GM18867 (cell line): ENCODE measurements around the gene EPN3.

Experiments used
- ATAC-seq: cut with Tn5 transposase; IDR thresholded peaks from one replicate; pipeline ENCODE4 v1.9.1; 2021; ENCODE audit warnings: mild to moderate bottlenecking, moderate library complexity; ENCODE audit not compliant: unreplicated experiment

EPN3 gene

DNA sequence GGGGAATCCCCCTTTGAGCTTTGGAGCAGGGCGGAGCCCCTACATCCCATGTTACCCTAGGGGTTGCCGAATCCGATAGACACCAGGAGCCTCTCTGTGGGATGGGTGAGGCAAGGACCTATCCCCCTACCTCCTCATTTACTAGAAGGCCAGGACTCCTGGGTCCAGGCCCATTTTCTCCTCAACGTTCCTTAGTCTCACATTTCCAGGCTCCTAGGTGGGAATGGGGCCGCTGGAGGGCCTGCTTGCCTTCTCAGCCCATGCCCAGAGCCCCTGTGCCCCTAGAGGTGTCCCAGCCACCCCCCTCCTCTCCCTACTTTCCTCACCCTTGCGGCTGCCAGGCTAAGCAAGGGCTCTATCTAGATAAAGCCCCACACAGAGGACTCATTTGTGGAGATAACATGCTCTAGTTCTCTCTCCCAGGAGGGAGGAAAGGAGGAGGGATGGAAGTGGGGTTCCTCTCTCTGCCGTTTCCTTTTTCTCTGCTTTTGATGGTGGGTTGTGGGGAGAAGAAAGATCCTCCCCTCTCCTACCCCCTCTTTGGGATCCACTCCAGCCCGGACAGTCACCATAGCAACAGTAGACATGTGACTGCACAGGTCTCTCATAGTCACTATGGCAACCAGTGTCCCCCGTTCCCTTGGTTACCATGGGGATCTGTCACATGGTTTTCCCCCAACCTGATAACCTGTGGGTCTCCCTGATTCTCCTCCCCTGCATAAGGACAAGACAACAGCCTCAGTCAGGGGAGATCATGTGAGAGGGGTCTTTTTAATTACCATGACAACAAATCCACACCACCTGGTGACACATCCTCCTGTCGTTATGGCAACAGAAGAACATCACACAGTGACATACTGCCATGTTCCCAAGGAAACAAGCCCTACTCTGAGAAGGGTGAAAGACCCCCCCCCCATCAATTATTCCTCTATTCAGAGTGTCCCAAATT, 33.1 kb downstream of the EPN3 start:
- no peak for ATAC-seq

DNA sequence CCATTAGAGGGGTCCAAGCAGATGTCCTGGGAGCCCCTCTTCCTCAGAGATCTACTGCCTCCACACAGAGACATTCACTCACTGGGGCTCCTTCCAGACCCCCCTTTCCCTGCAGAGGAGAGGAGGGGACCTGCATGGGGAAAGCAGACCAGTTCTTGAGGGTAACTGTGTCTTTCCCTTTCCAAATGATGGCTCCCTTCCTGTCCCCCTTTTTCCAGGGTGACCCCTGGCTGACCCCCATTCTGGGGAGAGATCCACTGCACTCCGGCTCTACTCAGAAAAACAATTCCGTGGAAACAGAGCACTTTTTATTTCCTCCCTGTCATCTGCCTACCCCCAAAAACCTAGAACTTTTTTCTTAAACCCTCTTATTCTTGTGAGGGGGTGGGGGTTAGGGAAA, 34.4 kb downstream of the EPN3 start:
- no peak for ATAC-seq

DNA sequence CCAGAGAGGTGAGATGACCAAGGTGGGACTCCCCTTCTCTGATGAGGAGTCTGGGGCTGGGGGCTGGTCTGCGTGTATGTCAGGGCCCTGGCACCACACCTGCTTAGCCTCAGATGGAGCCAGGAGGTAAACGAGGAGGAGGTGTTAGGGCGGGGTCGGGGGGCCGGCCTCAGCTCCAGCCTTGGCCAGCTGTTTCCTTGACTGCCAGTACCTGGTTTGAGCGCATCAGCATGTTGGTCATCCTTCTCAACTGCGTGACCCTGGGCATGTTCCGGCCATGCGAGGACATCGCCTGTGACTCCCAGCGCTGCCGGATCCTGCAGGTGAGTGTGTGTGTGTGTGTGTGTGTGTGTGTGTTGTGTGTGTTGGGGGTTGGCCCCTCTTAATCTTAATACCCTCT, 36.1 kb downstream of the EPN3 start:
- no peak for ATAC-seq

DNA sequence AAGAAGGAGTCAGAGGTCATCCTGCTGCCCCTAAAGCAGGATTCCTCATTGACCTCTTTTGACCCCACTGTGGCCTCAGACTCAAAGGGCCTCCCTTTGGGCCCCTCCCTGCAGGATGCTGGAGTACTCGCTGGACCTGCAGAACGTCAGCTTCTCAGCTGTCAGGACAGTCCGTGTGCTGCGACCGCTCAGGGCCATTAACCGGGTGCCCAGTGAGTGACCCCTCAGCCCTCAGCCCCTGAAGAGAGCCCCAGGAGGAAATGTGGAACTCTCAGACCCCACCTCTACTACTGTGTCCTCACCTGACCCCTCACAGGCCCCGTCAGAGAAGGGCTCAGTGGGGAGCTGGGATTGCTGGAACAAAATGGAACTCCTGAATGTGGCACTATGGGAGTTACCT, 37.1 kb downstream of the EPN3 start:
- no peak for ATAC-seq

DNA sequence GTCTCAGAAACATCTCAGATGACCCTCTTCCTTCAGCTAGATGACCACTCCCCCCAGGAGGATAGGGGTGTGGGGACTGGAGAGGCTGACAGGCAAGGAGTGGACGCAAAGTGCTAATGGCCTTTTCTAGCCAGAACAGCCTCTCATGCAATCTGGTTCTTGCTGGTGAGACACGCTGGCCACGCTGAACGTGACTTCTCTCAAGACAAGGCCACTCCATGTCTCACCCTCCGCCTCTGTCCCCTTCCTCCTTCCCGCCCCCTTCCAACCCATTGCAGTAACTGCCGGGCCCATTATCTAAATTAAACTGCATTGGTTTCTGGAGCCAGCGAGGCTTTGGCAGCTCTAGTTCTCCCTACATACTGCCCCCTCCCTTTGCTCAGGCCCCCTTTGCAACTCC, 37.5 kb downstream of the EPN3 start:
- no peak for ATAC-seq

DNA sequence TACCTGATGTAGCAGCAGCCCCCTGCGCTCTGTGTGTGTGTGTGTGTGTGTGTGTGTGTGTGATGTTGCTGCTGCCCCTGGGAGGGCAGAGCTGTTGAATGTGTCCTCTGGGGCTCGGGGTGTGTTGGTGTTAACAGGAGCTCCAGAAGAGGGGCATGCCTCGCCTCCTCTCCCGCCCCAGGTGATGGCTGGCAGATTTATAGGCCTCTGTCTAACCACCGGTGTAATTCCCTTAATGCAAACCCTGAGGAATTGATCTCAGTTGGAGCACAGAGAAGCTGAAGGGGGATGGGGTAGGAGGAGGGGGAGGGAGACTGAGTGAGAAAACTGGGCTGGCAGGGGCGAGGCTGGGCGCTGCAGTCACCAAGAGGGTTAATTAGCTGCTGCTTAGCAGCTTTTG, 38.0 kb downstream of the EPN3 start:
- ATAC-seq, result no peak

DNA sequence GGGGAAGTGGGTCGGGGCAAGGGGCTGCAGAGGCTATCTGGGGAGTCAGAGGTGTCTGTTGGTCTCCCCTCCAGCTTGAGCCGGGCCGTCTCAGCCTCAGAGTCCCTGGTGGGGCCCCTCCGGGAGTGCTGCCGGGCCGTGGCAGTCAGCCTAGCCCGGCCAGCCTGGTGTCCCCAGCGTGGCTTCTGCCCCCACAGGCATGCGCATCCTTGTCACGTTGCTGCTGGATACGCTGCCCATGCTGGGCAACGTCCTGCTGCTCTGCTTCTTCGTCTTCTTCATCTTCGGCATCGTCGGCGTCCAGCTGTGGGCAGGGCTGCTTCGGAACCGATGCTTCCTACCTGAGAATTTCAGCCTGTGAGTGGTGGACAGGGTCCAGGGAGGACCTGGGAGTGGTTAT, 39.1 kb downstream of the EPN3 start:
- no peak for ATAC-seq

DNA sequence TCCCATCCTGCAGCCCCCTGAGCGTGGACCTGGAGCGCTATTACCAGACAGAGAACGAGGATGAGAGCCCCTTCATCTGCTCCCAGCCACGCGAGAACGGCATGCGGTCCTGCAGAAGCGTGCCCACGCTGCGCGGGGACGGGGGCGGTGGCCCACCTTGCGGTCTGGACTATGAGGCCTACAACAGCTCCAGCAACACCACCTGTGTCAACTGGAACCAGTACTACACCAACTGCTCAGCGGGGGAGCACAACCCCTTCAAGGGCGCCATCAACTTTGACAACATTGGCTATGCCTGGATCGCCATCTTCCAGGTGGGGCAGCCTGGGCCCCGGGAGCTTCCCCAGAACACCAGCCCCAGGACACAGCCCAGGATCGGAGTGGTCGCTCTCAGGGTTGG, 40.0 kb downstream of the EPN3 start:
- no peak for ATAC-seq

DNA sequence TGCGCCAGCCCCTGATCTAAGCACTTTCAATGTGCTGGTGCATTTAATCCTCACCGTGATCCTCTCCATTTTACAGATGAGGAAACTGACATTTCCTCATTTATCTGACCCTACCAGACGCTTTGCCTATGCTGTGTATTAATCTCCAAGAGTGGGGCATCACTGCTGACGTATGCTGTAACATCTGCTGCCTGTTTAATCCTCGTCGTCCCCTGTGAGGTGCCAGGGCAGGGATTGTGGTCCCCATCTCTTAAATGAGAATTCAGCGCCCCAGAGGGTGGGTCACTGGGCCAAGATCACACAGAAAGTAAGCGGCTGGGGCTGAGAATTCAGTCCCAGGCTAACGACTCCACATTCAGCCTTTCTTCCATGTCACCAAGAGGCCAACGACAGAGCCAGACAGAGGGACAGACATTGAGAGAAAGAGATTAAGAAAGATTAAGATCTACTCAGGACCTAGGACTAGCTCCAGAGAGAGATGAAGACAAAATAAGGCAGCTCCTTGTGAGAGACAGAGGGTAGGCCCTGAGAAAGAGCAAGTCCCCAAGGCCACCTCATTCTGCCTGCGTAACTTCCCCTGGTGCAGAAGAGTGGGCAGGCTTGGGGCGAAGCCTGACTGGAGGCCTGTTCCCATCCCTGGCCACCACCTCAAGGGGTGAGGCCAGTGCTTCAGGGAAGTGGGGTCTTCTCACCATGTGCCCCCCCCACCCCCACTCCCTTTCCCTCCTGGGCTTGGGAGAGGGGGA, 41.5 kb downstream of the EPN3 start:
- ATAC-seq, result no peak

DNA sequence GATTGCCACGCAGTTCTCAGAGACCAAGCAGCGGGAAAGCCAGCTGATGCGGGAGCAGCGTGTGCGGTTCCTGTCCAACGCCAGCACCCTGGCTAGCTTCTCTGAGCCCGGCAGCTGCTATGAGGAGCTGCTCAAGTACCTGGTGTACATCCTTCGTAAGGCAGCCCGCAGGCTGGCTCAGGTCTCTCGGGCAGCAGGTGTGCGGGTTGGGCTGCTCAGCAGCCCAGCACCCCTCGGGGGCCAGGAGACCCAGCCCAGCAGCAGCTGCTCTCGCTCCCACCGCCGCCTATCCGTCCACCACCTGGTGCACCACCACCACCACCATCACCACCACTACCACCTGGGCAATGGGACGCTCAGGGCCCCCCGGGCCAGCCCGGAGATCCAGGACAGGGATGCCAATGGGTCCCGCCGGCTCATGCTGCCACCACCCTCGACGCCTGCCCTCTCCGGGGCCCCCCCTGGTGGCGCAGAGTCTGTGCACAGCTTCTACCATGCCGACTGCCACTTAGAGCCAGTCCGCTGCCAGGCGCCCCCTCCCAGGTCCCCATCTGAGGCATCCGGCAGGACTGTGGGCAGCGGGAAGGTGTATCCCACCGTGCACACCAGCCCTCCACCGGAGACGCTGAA, 43.2 kb downstream of the EPN3 start:
- ATAC-seq, result no peak

DNA sequence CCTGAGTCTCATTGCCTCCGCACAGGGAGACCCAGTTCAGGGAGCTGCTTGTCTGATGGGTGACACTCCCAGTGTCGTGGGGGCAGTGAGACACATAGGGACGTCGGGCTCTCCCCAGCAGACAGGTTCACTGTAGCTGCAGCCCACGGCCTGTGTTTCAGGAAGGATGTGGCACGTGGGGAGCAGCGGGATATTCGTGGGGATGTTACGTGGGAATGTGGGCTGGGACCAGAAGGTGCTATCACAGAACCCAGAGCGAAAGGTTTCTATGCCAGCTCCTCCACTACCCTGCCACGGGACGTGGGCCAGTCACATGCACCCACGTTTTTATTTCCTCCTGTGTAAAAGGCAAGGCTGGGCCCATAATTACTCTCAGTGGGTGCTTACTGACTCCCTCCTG, 44.3 kb downstream of the EPN3 start:
- ATAC-seq, result no peak

DNA sequence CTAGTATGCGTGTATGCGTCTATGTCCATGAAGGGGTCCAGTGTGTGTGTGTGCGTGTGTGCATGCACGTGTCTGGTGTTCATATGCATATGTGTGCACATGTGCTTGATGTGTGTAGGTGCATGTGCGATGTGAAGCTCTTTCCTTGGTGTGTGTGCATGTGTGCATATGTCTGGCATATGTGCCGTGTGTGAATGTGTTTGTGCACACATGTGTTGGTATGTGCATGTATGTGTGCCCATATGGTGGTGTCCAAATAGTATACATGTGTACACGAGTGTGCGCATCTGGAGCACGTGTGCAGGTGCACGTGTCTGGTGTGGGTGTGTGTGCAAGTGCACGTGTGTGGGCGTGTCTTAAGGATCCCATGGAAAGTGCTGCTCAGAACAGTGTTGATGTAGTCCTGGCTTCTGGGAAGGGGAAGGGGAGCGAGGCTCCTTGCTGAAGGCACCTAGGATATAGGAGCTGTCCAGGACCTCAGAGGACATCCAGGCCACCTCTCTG, 45.0 kb downstream of the EPN3 start:
- ATAC-seq, result no peak

DNA sequence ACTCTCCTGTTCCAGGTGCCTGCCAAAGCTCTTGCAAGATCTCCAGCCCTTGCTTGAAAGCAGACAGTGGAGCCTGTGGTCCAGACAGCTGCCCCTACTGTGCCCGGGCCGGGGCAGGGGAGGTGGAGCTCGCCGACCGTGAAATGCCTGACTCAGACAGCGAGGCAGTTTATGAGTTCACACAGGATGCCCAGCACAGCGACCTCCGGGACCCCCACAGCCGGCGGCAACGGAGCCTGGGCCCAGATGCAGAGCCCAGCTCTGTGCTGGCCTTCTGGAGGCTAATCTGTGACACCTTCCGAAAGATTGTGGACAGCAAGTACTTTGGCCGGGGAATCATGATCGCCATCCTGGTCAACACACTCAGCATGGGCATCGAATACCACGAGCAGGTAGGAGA, 45.6 kb downstream of the EPN3 start:
- no peak for ATAC-seq

DNA sequence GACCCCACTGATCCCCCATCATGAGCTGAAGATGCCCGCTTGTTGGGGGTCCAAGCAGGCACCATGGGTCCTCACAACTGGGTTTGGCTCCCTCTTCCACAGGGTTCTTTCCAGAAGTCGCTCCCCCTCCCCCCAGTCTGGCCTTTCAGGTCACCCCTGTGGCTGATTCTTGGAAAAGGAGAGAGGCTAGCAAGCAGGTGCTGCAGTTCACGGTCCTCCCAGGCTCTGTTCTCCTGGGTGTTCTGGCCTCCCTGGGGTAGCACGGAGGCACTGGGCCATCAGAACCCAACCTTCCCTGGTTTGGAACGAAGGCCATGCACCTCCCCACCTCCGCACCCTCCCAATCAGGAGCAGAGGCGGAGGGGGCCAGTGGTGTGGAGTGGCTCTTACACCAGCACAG, 46.9 kb downstream of the EPN3 start:
- ATAC-seq, result no peak

DNA sequence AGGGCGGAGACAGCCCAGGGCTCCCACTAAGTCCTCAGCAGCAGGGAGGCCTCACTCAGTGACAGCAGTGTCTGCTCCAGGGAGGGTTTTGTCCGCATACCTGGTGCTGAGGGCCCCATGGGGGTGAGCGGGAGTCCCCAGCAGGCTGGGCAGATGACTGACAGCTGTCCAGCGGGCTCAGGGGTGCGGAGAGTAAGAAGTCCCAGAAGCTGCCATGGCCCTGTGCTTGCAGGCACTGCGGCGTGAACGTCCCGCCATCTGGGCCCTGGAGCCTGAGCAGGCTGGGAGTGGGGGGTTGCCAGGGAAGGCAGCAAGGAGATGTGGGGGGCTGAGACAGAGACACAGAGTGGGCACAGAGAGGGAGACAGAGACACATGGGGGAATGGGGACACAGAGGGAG, 48.1 kb downstream of the EPN3 start:
- ATAC-seq, result no peak

DNA sequence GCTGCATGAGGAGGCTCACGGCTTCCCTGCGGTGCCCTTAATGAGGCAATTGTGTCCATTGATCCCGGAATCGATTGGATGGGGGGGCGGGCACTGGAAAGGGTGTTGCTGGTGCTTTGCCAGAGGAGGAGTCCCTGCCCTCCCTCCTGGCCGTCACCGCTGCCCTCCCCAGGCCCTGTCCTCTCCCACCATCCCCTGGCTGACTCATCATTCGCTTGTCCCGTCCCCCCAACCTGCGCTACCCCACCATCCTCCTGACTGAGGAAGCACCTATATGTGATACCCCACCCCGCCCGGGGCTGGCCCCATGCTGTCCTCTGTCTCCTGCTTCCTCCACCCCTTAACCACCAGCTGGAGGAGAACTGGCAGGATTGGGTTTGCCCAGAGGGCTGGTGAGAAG, 48.8 kb downstream of the EPN3 start:
- ATAC-seq, result no peak

DNA sequence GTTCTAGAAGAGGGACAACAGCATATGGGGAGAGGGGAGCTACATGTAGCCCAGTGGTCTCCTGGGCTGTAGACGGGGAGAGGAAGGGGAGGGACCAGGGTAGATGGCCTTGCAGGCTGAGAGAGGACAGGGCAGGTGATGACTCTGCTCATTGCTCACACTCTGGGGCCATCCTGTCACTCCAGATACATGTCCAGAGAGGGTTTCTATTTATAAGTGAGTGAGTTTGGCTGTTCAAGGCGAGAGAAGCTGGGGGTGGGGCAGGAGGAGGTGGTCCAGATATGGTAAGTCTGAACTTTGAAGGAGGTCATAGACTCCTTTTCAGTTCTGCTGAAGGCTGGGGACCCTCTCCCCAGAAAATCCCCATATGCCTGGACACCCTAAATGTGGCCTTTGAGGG, 50.2 kb downstream of the EPN3 start:
- ATAC-seq, result no peak

DNA sequence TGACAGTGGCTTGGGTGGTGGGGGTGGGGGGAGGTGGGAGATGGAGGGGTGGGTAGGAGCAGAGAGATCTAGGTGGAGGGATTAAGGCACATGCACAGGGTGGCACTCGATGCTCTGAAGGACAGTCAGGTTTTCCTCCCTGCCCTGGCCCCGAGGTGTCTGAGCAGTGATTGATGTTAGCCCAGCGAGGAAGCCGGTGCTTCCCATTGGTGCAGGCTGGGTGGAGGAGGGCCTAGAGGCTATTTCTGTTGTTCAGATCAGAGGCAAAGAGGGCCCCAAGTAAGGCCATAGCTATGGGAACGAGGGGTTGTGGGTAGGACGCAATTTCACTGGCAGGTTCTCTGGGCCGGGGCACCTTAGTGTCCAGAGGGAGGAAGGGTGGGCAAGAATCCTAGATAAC, 51.1 kb downstream of the EPN3 start:
- ATAC-seq, result no peak

DNA sequence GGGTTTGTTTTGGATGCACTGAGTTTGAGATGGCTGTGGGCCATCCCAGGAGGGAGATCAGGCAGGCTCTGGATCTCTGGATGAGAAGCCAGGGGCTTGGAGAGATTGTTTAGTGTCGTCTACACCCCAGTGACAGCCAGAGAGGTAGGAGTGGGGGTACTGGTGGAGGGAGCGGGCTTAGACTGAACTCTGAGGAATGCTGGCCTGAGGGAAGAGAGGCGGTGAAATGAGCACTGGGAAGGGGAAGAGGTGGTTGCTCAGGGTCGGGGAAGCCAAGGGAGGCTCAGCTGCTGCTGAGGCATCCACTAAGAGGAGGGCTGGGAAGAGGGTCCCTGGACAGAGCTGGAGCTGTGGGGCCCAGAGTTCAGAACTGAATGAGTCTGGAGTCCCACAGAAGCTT, 51.6 kb downstream of the EPN3 start:
- no peak for ATAC-seq

DNA sequence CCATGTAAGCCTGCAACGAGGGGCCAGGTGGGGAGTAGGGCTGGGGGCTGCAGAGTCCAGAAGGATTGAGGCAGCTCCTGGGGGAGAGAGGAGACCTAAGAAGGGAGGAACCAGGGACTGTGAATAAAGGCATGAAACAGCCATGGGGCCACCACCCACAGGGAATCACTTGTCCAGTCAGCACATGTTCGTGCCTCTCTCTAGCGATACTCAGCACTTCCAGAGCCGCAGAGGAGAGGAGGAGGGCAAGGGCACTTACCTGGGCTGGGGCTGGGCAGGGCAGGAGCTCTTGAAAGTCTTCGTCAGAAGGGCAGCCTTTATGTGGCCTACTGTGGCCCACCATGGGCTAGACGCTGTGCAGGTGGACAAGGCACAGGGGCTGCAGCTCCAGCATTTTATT, 52.2 kb downstream of the EPN3 start:
- ATAC-seq, result no peak

DNA sequence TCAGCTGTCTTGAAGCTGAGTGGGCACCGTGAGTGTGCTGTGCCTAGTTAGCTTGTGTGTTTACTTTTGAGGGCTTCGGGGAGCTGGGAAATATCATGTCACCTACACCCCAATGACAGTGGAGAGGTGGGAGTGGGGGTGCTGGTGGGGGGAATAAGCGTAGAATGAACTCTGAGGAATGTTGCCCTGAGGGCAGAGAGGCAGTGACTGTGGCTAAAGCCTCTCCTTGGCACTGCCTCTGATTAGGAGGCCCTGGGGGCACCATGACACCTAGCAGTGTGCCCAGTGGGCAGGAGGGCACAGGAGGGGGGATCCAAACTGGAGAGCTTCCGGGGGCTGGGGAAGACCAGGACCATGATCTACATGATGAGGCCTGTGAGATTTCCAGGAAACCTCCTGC, 52.8 kb downstream of the EPN3 start:
- no peak for ATAC-seq

DNA sequence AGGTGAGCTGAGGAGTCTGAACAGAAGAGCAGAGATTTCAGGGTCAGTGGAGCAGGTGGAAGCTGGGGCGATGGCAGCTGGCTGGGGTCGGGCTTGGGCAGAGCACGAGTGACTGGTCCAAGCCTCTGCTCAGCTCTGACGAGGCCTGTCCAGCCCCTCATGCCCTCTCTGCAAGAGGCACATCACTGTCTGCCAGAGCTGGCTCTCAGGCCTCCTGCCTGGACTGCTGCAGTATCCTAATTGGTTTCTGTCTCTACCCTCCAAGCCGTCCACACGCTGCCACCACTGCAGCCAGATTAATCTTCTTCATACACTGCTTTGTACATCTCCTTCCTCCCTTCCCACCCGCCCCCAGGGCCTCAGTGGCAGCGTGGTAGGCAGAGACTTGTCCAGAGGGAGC, 53.4 kb downstream of the EPN3 start:
- ATAC-seq, result no peak
